ENCODE results near the gene ZDHHC7. TPM values are rescaled to one million over a fixed set of nuclear protein-coding genes. Genes with fewer than 3 reads are reported as not detected.

The ZDHHC7 gene
- total RNA-seq, 1 experiment from 2014 or later: 39.1 TPM

DNA sequence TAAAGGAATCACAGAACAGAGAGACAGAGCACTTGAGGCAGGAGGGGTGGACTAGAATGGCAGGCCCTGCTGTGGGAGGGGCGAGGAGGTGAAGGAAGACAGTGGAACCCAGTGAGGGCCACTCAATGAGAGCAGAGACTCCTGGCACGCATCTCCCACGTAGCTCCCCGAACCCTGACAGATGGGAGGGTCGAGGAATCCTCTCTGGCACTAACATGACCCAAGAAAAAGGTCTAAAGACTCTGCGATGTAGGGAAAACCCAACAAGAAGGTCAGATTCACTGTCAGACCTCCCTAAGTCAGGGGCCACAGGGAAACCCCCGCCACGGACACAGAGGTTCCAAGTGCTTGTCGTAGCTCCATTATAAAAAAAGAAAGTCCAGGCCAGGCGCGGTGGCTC lies 15.0 kb downstream of the ZDHHC7 start:
- H3K4me3 Mint-ChIP-seq: no peak overlapping the region
- Histone ChIP-seq H3K14ac (ENCODE audit: insufficient read depth, low read length) (no peak overlapping the region), H4K91ac (ENCODE audit: insufficient read length, low read depth, low read length) (no peak overlapping the region), H4K8ac (replicated peaks; ENCODE audit: insufficient read length, low read depth, low read length) (no peak overlapping the region), H4K20me1 (ENCODE audit: control insufficient read depth, insufficient read depth, insufficient read length) (peaks cover 4% of the 10 kb centered on the region), H3K27me3 (ENCODE audit: insufficient read depth, low read length) (no peaks in the 10 kb centered on the region), H3K27ac (ENCODE audit: insufficient read length, low read depth, low read length) (no peak overlapping the region), H2BK5ac (ENCODE audit: insufficient read length, low read length) (no peak overlapping the region), H3K18ac (ENCODE audit: insufficient read length, low read depth, low read length) (no peak overlapping the region), H3K23me2 (ENCODE audit: insufficient read length, low read depth, low read length, poor library complexity, severe bottlenecking) (no peaks in the 10 kb centered on the region), H2BK12ac (ENCODE audit: insufficient read length, low read depth, low read length) (no peak overlapping the region), H2BK120ac (ENCODE audit: low read depth, low read length, poor library complexity, severe bottlenecking) (no peak overlapping the region), H3K79me2 (ENCODE audit: insufficient read depth, low read length) (peaks cover 4% of the 10 kb centered on the region; the same call in 1 of the 2 replicates), H3K9ac (ENCODE audit: extremely low read depth, insufficient read length, low read length) (no peak overlapping the region), H3K9me3 (ENCODE audit: control insufficient read depth, low read depth, low read length) (no peaks in the 10 kb centered on the region), H3K23ac (ENCODE audit: insufficient read length, low read depth, low read length) (no peak overlapping the region), H4K5ac (ENCODE audit: insufficient read length, low read depth, low read length) (no peak overlapping the region), H3T11ph (ENCODE audit: low read length) (no peak overlapping the region), H3K4me2 (ENCODE audit: insufficient read depth, insufficient read length, low read length) (no peak overlapping the region), H3K4ac (ENCODE audit: low read depth, low read length) (no peak overlapping the region), H2AFZ (ENCODE audit: low read length) (no peak overlapping the region), H2BK20ac (ENCODE audit: low read depth, low read length, poor library complexity, severe bottlenecking) (no peak overlapping the region), H2BK15ac (ENCODE audit: low read depth, low read length) (no peak overlapping the region), H3K56ac (ENCODE audit: insufficient read length, low read depth, low read length) (no peak overlapping the region), H2AK5ac (ENCODE audit: insufficient read length, low read length) (no peak overlapping the region), H3K79me1 (ENCODE audit: insufficient read depth, low read depth, low read length, poor library complexity, severe bottlenecking) (peaks cover 12% of the 10 kb centered on the region), H3K4me1 (ENCODE audit: insufficient read depth, low read length) (no peaks in the 10 kb centered on the region)
- peaks cover 0 to 4% of the 10 kb centered on the region in 2 experiments; a peak in 1 of 4 replicates for H3K4me1 Mint-ChIP-seq
- H3K27ac Mint-ChIP-seq: peak overlapping the region in 1 of 3 experiments; percentile 30; a peak in 2 of 7 replicates
- DNase-seq: no peak
- WGBS (ENCODE audit: extremely low coverage, insufficient read length, low lambda C conversion rate): no CpG with 5 or more reads among the region's 11 CpGs
- no peaks in the 10 kb centered on the region for H3K9me3 Mint-ChIP-seq
- H3K36me3 Mint-ChIP-seq (ENCODE audit: insufficient read depth in 1 of 3, low read depth in 3 of 3): peaks cover 23 to 44% (median 40%) of the 10 kb centered on the region in 3 experiments; a peak in 6 of 7 replicates
- TF ChIP-seq, protein P1, sequence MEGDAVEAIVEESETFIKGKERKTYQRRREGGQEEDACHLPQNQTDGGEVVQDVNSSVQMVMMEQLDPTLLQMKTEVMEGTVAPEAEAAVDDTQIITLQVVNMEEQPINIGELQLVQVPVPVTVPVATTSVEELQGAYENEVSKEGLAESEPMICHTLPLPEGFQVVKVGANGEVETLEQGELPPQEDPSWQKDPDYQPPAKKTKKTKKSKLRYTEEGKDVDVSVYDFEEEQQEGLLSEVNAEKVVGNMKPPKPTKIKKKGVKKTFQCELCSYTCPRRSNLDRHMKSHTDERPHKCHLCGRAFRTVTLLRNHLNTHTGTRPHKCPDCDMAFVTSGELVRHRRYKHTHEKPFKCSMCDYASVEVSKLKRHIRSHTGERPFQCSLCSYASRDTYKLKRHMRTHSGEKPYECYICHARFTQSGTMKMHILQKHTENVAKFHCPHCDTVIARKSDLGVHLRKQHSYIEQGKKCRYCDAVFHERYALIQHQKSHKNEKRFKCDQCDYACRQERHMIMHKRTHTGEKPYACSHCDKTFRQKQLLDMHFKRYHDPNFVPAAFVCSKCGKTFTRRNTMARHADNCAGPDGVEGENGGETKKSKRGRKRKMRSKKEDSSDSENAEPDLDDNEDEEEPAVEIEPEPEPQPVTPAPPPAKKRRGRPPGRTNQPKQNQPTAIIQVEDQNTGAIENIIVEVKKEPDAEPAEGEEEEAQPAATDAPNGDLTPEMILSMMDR (conservative IDR thresholded peaks at IDR 0.05): no peak
- no peaks in the 10 kb centered on the region for H3K27me3 Mint-ChIP-seq (ENCODE audit: low read depth)

Measured in H9 (cell line).